ENCODE results near the gene TMEM40.

GRCh38 chr3:12775226-12775625 lies 16.2 kb upstream of the TMEM40 start:
- no peak for TF ChIP-seq ELF4 (IDR thresholded peaks at IDR 0.05)
- TF ChIP-seq BHLHE40 (IDR thresholded peaks at IDR 0.05; ENCODE audit: borderline replicate concordance): no peak
- no peak for TF ChIP-seq PKNOX1 (IDR thresholded peaks at IDR 0.05)
- TF ChIP-seq FOXM1 (IDR thresholded peaks at IDR 0.05; ENCODE audit: borderline replicate concordance): no peak
- TF ChIP-seq ARNT (IDR thresholded peaks at IDR 0.05): no peak
- TF ChIP-seq TARDBP (IDR thresholded peaks at IDR 0.05): no peak
- TF ChIP-seq ZNF384 (IDR thresholded peaks at IDR 0.05): no peak
